HL-60/S4 treated with phorbol 12-myristate 13-acetate at 8.2 ng/mL for 4 days and 3 days (cell line): ENCODE measurements around the gene LIMS4.
"Not testable (repeated sequence)": the region's sequence is repeated elsewhere in the genome, so short reads cannot be mapped to it uniquely, and the experiment has no call there.

ENCODE experiments used
- in situ Hi-C: fragments of 300-500 bp; cut with MboI; formaldehyde crosslinking; loops from 2 replicates; pipeline ENCODE4 v1.15.0; 2022; ENCODE audit warnings: low sequenced_read_pairs

Gene LIMS4, protein sequence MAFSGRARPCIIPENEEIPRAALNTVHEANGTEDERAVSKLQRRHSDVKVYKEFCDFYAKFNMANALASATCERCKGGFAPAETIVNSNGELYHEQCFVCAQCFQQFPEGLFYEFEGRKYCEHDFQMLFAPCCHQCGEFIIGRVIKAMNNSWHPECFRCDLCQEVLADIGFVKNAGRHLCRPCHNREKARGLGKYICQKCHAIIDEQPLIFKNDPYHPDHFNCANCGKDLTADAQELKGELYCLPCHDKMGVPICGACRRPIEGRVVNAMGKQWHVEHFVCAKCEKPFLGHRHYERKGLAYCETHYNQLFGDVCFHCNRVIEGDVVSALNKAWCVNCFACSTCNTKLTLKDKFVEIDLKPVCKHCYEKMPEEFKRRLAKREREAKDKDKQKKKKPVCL

DNA sequence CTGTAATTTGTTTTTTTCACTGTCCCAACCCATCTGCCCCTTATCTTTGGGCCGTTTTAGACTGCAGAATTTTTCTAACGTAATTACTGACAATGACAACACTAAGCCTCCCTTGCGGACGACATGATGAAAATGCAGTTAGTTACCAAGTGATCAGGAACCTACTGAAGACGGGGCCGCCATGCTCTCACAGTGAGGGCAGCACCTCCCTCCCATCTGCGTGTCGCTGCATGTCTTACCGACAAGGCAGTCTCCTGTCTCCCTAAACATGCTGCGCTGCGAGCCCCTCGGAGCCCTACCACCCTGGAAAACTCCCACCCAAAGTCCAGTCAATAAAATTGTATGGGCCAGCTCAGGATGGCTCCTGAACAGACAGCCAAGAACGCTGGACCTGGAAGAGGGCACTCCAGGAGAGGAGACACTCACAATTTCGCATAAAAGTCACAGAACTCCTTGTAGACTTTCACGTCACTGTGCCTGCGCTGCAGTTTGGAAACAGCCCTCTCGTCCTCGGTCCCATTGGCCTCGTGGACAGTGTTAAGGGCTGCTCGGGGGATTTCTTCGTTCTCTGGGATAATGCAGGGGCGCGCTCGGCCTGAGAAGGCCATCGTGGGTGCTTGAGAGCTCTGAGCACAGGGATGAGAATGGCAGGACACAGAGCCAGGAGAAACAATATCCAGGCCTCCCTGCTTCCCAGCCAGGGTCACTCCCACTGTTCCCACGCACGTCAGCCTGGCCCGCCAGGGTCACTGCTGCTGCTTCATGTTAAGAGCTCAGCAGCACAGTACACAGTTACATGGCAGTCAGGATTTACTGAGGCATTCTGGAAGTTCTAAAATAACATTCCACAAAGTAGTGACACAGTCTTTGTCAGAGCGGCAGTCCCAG lies at the start of gene LIMS4:
Gene LIMS4, minus strand, starts transcription at position 646 of the 888 bp plus-strand sequence. Its CDS starts 38 bp downstream, at position 608.
- in situ Hi-C loops: not testable (repeated sequence)

DNA sequence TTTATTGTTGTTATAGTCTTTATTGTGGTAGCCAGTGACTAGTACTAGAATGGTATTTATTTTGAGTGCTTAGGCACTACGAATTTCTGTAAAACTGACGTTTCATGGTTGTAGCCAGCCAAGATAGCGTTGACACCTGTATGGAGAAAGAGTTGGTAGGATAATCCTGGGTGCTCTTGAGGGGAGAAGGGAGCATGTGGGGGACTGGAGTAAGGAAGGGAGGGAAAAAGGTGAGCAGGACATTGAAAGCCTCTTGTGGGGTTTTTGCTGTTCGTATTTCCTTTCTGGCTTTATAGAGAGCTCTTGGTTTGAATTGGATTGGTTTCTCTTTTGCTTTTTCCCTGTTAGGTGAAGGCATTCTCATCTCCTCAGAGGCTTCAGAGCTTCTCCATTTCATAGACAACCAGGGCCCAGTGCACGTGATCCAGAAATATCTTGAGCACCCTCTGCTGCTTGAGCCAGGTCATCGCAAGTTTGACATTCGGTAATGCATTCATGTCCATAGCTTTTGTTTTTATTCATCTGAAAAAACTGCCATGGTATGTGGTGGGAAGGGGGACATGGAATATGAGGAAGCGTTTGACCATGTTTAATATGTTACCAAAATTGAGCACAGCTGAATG lies 27.2 kb upstream of the LIMS4 start:
- in situ Hi-C loops: not testable (repeated sequence)

DNA sequence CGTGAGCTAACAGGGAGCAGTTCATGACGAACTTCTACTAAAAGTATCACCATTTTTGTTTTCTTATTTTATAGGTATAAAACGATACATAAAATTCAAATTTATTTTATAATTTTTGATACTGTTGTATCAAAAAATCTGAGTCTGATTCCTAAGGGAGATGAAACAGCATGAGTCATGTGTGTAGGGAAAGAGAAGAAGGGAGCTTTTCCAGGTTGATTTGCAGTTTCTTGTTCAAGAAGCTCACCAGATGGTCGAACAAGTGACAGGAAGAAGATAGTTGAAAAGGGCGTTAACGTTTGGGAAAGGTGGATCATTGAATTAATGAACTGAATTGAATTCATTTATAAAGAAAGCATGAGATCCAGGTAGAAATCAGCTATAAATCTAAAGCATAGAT lies 23.4 kb upstream of the LIMS4 start:
- in situ Hi-C loops: not testable (repeated sequence)

DNA sequence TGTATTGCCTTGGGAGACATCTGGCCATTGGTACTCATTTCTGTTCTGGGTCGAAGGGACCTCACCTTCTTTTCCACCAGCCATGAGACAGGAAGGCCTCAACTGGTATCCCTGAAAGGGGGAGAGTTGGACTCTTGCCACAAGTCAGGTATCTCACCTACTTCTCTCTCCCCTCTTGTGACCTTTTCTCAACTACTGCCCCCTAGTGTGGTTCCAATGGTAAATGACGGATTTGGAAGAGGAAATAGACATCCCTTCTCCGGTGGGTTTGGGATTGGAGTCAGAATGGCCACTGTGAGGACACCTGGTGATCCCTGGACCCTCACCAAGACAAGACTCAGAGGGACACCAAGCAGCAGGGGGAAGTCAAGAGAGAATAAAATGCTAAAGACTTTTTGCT lies 21.9 kb upstream of the LIMS4 start:
- in situ Hi-C loops: not testable (repeated sequence)

DNA sequence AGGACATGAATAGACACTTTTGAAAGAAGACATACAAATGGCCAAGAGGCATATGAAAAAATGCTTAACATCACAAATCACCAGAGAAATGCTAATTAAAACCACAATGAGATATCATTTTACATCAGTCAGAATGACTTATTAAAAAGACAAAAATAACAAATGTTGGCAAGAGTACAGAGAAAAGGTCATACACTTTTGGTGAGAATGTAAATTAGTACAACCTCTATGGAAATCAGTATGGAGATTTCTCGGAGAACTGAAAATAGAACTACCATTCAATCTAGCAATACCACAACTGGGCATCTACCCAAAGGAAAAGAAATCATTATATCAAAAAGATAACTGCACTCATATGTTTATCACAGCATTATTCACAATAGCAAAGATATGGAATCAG lies 16.4 kb upstream of the LIMS4 start:
- in situ Hi-C loops: not testable (repeated sequence)

DNA sequence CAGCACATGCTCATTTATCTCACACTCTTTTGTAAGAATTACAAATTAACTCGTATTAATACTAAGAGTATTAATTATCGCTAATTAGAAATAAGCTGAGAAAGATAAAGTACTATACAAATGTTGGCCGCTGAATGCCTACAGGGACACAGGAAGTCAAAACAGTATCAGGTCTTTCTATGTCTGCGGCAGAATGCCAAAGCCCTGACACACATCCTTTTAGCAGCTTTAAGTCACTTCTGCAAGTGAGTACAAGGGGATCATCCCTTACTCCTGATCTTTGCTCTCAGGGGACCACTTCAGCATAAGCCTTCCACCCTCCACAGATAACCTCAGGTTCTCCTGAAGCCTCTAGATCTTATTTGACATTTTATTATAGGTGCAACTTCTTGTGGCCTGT lies 10.1 kb upstream of the LIMS4 start:
- in situ Hi-C loops: not testable (repeated sequence)

DNA sequence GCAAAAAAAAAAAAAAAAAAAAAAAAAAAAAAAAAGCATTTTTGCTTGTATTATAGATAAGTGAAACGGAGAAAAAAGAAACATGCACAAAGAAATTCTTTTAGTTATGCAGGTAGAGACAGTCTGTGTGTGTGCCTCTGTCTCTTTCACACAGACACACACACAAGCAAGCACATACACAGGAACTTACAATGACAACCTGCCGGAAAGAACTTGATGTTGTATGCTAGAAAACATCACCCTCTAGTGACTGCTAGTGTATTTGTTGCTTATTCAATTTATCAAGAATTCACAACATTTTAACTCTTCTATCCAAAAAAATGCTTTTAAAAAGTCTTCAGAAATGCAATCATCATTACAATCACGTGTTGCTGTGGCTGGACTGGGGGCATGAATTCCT lies 8.6 kb upstream of the LIMS4 start:
- in situ Hi-C loops: not testable (repeated sequence)

DNA sequence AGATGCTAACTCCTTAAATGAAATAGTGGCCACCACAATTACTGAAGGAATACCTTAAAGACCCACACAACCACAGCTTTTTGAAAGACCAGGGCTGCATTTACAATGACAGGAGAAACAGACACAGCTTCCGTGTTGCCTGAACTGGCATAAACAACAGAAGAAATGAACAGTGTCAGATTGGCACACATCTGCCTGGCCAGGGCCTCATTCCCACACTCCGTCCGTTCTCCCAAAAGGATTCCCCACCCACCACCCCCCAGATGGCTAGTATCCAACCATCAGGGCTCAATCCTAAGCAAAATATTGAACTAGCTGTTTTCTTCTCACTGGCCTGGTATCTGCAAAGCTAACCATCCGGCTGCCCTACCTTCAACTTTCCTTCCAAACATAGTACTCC lies 7.5 kb upstream of the LIMS4 start:
- in situ Hi-C loops: not testable (repeated sequence)

DNA sequence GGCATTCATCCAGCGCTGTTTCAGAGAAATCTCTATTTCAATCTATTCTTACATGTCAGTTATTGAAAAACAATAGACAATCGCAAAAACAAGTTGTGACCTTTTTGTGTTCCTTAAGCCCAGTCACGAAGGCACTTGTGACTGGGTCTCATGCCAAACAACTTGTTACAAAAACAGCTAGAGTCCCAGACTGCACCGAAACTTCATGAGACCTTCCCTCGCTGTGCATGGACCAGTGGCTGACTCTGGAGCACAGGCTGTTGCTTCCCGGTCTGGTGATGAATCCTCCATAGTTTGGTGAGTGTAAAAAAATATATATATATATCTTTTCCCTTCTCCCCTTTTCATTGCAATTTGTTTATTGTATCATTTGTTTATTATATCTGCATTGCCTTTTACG lies 4.8 kb upstream of the LIMS4 start:
- in situ Hi-C loops: not testable (repeated sequence)

DNA sequence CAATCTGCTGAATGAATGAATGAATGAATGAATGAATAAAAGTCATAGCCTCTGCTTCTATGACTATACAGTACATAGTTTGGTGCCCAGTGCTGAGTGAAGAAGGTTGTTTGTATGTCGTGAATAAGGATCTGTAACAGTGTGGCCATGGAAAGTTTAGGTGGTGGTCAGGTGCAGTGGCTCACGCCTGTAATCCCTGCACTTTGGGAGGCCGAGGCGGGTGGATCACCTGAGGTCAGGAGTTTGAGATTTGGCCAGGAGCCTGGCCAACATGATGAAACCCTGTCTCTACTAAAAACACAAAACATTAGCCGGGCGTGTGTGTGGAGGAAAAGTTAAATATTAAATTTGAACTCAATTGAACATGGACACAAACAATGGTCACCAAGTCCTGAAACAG lies 4.3 kb upstream of the LIMS4 start:
- in situ Hi-C loops: not testable (repeated sequence)

DNA sequence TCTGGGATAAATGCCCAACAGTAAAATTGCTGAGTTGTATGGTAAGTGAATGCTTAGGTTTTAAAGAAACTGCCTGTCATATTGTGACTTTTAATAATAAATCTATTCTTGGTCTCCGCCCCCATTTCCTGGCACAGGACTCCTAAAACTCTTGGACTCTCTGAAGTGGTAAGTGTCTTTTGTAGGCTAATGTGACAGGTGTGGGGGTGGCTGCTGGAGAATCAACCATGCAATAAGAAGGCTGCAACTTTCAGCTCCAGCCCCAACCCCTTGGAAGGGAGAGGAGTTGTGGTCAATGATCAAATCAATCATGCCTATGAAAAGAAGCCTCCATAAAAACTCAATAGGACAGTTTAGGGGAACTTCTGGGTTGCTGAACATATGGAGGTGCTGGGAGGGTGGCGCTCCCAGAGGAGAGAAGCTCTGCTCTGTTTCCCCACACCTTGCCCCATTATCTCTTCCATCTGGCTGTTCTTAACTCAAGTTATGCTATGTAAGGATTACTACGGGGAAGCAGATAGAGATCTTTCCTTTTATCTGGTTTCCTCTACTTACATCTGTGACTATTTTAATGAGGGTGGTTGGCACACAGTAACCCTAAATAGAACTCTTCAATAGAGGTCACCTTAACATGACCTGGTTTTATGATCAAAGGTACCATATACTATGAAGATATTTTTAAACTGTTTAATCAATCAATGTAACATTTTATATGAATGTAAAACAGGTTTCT lies 3.2 kb upstream of the LIMS4 start:
- in situ Hi-C loops: not testable (repeated sequence)

DNA sequence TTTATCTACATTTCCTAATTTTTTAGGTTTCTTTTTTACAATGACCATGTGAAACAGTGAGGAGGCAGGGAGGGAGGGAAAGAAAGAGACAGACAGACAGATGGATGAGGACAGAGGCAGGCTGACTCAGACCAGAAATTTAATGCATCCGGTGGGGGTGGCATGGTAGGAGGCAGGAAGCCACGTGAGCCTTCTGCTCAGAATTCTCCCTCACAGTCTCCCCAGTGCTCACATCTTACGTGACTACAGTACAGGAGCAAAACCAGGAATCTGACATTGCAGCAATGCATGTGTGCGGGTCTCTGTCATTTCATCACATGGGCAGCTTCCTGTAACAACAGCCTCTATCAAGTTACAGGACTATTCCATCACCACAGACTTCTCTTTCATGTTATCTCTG lies 2.3 kb upstream of the LIMS4 start:
- in situ Hi-C loops: not testable (repeated sequence)

DNA sequence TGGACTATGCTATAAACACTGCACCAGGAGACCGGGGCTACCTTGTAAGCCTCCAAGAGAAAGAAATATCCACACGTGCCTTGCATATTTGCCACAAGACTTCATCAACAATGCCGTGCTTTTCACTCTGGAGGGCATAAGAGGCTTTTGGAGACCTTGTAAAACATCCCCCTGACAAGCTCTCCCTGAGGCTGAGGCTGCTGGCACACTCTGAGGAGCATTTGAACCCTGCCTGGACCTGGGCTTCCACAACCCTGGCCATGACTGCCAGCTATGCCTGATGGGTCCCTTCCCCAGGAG lies 393 bp upstream of the LIMS4 start:
- in situ Hi-C loops: not testable (repeated sequence)

DNA sequence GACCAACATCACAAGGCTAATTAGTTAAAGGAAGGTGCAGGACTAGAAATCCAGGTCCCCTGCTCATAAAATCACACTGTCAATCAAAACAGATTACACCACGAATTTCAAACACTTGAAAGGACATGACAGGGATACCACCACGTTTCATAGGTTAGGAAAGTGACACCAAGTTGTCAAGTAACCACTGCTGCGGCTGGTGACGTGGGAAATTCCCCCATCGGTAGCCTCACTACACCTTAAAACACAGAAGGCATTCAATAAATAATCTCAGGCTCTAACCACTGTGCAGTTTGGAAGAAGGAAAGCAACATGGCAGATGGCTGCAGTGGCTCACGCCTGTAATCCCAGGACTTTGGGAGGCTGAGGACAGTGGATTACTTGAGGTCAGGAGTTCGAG lies 3.7 kb downstream of the LIMS4 start:
- in situ Hi-C loops: not testable (repeated sequence)

DNA sequence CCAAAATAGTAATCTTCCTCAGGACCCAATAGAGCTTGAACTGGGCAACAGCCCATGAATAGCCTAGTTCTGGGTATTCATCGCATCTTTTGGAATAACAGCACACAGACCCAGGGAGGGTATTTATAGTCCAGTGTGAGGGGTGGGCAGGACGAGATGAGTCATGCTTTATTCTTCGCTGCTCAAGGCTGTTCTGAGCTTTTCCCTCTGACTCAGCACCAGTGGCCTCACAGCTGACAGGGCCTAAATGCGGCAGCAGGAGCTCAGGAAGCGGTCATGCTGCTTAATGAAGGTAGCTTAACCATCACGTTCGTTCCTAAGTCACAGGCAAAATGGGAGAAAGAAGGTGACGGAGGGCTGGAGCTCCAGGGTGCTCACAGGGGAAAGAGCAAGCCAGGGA lies 7.3 kb downstream of the LIMS4 start:
- in situ Hi-C loops: not testable (repeated sequence)

DNA sequence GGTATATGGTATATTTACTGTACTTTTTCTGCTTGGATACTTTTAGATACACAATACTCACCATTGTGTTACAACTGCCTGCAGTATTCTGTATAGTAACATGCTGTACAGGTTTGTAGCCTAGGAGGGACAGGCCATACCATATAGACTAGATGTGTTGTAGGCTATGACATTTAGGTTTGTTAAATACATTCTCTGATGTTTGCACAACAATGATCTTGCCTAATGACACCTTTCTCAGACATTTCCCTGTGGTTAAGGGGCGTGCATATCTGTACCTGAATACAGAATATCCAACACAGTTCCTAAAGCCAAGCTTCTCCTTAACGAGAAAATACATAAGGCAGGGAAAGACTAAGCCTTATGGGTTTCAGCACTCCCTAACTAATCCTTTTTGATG lies 10.2 kb downstream of the LIMS4 start:
- in situ Hi-C loops: not testable (repeated sequence)

DNA sequence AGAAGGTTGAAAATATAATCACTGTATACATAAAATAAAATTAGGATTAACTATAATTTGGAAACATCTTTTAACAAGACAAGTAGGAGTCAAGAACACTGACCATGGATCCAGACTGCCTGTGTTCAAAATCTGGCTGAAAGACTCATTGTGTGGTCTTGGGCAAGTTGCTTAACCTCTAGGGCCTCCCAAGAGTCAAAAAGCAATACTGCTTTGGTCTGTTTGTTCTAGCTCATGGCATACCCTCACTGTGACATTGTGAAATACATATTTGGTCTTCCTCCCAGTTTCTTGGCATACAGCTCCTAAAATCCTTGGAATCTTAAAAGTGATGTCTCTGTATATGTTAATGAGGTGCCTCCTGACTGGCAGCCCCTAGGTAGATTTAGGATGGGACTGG lies 12.3 kb downstream of the LIMS4 start:
- in situ Hi-C loops: not testable (repeated sequence)

DNA sequence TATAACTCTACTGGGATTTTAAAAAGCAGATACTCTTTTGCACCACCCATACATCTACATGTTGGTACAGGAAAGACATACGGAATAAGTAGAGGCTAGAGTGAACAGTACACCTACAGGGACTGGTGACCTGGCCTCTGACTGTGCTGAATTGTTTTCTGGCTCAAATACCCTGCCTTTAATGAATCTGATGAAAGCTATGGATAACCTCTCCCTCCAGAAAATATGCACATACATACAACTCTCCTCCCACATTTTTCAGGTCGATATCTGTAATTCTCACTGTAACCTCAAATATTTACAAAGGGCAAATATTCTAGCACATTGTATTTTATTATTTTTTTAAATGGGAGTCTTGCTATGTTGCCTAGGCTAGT lies 15.4 kb downstream of the LIMS4 start:
- in situ Hi-C loops: not testable (repeated sequence)

DNA sequence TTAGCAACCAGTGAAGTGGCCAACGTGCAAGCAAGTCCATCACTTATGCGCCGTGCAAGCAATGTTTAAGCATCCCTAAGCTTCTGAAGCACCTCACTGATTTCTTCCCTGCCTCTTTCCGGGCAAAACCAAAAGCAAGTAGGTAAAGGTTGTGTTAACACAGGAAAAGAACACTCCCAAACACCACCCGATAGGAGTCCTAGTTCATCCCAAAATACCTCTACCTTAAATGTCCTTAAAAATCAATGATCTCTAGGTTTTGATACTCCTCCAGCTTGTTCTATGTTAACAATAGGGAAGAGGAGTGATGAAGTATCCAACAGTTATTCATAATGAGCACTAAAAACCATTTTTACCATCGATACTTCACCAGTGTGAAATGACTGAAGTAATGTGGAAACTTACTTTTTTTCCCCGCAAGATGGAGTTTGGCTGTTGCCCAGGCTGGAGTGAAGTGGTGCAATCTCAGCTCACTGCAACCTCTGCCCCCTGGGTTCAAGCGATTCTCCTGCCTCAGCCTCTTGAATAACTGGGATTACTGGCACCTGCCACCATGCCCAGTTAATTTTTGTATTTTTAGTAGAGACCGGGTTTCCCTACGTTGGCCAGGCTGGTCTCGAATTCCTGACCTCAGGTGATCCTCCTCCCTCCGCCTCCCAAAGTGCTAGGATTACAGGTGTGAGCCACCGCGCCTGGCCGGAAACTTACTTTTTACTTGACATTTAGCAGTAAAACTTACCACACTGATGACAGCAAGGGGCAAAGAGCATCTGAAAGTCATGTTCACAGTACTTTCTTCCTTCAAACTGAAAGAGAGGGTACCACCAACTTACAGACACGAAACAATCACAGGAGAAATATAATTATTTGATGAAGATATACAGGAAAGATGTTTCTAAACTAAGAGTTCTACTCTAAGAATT lies 16.1 kb downstream of the LIMS4 start:
- in situ Hi-C loops: not testable (repeated sequence)

DNA sequence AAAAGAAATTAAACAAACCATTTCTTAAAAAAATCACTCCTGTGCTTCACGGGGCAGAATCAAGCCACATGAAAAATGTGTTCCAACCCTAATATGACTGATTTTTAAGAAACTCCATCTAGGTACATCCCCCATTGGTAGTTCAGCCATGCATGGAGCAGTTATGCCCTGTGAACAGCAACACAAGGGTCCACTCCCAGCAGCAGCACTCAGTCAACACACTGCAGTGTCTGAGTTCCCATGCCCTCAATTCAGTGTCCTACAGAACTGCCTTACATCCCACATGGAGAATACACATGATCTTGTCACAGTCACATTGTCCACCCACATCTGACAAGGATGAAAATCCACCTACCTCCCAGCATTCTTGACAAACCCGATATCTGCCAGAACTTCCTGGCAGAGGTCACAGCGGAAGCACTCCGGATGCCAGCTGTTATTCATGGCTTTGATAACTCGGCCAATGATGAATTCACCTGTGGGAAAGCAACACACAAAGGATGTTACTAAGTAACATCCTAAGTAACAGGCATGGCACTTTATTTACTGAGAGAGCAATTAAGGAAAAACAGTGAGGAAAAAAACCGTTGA lies 17.4 kb downstream of the LIMS4 start:
- in situ Hi-C loops: not testable (repeated sequence)
